ENCODE data around the gene ADPRM. TPM values are rescaled to one million over a fixed set of nuclear protein-coding genes. Genes with fewer than 3 reads are reported as not detected.

The ADPRM gene
- 5.9 to 9.1 TPM (median 8.3 TPM) in 5 replicates for total RNA-seq (2022; extraction: Qiagen RNA extraction)

GRCh38 chr17:10697092-10698081 lies at the start of gene ADPRM, which contains the start of gene SCO1:
Gene ADPRM, plus strand, starts transcription at chr17:10697594. Its CDS starts 7,333 bp downstream, at chr17:10704927.
Gene SCO1, minus strand, starts transcription at chr17:10697533. Its CDS starts 26 bp downstream, at chr17:10697507.

DNA sequence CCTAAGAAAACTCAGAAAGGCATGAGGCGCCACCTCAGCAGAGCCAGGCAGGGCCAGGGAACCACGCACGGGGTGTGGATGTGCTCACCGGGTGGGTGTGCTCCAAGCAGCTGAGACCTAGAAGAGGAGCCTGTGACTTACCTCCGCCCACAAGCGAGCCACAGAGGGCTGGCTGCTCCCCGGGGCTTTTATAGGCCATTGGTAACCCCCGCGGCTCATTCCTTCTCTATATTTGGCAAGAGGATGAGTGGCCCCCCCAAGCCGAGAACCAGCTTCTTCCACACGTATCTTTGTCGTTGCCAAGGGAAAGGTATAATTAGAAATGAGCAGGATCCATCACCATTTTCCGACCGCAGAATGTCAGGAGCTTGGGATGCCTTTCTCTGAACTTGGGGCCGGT lies 40.2 kb upstream of the ADPRM start, which contains the start of gene MYH3:
TSS of gene MYH3 (minus strand) at position 162 of the 400 bp plus-strand sequence. CDS start 2,245 bp downstream, outside the sequence.

GRCh38 chr17:10729334-10730193 lies 32.2 kb downstream of the ADPRM start, which contains the start of gene TMEM220:
Gene TMEM220, minus strand, starts transcription at chr17:10730023. Its CDS starts 172 bp downstream, at chr17:10729851.

Other genes starting within 250 kb of the ADPRM start
- not detected in 5 replicates for gene MYH4, start 228.0 kb upstream of the ADPRM start, total RNA-seq (2022; extraction: Qiagen RNA extraction)
- not detected in 5 replicates for gene MYH1, start 179.1 kb upstream of the ADPRM start, total RNA-seq (2022; extraction: Qiagen RNA extraction)
- not detected in 5 replicates for gene MYH2, start 147.9 kb upstream of the ADPRM start, total RNA-seq (2022; extraction: Qiagen RNA extraction)
- 0.70 to 1.4 TPM (median 0.96 TPM) in 5 replicates for gene MYH3, start 40.3 kb upstream of the ADPRM start, total RNA-seq (2022; extraction: Qiagen RNA extraction)
- gene SCO1, start 61 bp upstream of the ADPRM start, total RNA-seq (2022; extraction: Qiagen RNA extraction), result 52.5 to 61.9 TPM (median 59.6 TPM) in 5 replicates
- gene TMEM220, start 32.4 kb downstream of the ADPRM start, total RNA-seq (2022; extraction: Qiagen RNA extraction), result 1.9 to 3.9 TPM (median 3.3 TPM) in 5 replicates
- gene TMEM238L, start 106.5 kb downstream of the ADPRM start, total RNA-seq (2022; extraction: Qiagen RNA extraction), result not detected in 5 replicates
- not detected in 5 replicates for gene PIRT, start 140.5 kb downstream of the ADPRM start, total RNA-seq (2022; extraction: Qiagen RNA extraction)

Data from A549 treated with CORT108297 at 1 μM for 4 hours (cell line).